GM19397 (cell line): Measurements from ENCODE around the gene CDKN2B-AS1.

Experiments
- ATAC-seq: cut with Tn5 transposase; IDR thresholded peaks from one replicate; pipeline ENCODE4 v1.9.1; 2021; ENCODE audit warnings: mild to moderate bottlenecking, moderate library complexity; ENCODE audit not compliant: unreplicated experiment

CDKN2B-AS1 gene

GRCh38 chr9:22147813-22148527 lies 153.4 kb downstream of the CDKN2B-AS1 start:
- no peak for ATAC-seq

- no peak for ATAC-seq
Measured at GRCh38 chr9:22148528-22148875, 153.9 kb downstream of the CDKN2B-AS1 start.

GRCh38 chr9:22148876-22149637 lies 154.5 kb downstream of the CDKN2B-AS1 start:
- no peak for ATAC-seq

GRCh38 chr9:22154064-22154463 lies 159.5 kb downstream of the CDKN2B-AS1 start:
- ATAC-seq = no peak

GRCh38 chr9:22156586-22156985 lies 162.0 kb downstream of the CDKN2B-AS1 start:
- no peak for ATAC-seq

- ATAC-seq = no peak
Measured at GRCh38 chr9:22157276-22157675, 162.7 kb downstream of the CDKN2B-AS1 start.

GRCh38 chr9:22157828-22158227 lies 163.2 kb downstream of the CDKN2B-AS1 start:
- ATAC-seq = no peak

- no peak for ATAC-seq
Measured at GRCh38 chr9:22158271-22158670, 163.7 kb downstream of the CDKN2B-AS1 start.

- ATAC-seq = no peak
Measured at GRCh38 chr9:22158927-22159346, 164.3 kb downstream of the CDKN2B-AS1 start.

- no peak for ATAC-seq
Measured at GRCh38 chr9:22159586-22159985, 165.0 kb downstream of the CDKN2B-AS1 start.

GRCh38 chr9:22160221-22160620 lies 165.6 kb downstream of the CDKN2B-AS1 start:
- ATAC-seq = no peak

- ATAC-seq = no peak
Measured at GRCh38 chr9:22165144-22165543, 170.6 kb downstream of the CDKN2B-AS1 start.

- no peak for ATAC-seq
Measured at GRCh38 chr9:22169243-22169642, 174.7 kb downstream of the CDKN2B-AS1 start.

- ATAC-seq = no peak
Measured at GRCh38 chr9:22169727-22170503, 175.3 kb downstream of the CDKN2B-AS1 start.
